ENCODE measurements around the gene COL18A1. TPM values are rescaled to one million over a fixed set of nuclear protein-coding genes. Genes with fewer than 3 reads are reported as not detected.

COL18A1 gene
- total and polyA plus RNA-seq, 9 of the 15 experiments (the other 6 are each of a cell fraction or from before 2014, with no cell fraction given), result 0.14 to 16.4 (median 2.0) TPM

GRCh38 chr21:45499201-45499750, 94.3 kb downstream of the COL18A1 start:
- no peak for ATAC-seq
- no peak for DNase-seq (ENCODE audit: extremely low read depth in 1 of 4, low spot score in 3 of 4)
- Histone ChIP-seq H3K4me3 (no peak overlapping the region), H3K4me1 (replicated peaks in 1 of 2; ENCODE audit: control insufficient read depth in 2 of 2, insufficient read depth in 2 of 2, low read length in 2 of 2) (peaks cover 0 to 25% of the 10 kb centered on the region in 2 experiments; a peak in 2 of 5 replicates), H3K27me3 (ENCODE audit: control insufficient read depth in 2 of 2, insufficient read depth in 2 of 2, low read length in 2 of 2) (no peaks in the 10 kb centered on the region), H4K20me1 (replicated peaks; ENCODE audit: control insufficient read depth, insufficient read depth, low read length) (peaks cover 5% of the 10 kb centered on the region; the same call in 1 of the 2 replicates), H3K9me3 (replicated peaks; ENCODE audit: control insufficient read depth, insufficient read depth, low read depth, low read length) (no peaks in the 10 kb centered on the region; the same call in 1 of the 2 replicates), H3K9ac (ENCODE audit: insufficient read depth in 1 of 2, low read depth in 2 of 2, low read length in 2 of 2) (no peak overlapping the region), H2AFZ (ENCODE audit: low read depth, low read length) (no peak overlapping the region), H3K27ac (ENCODE audit: extremely low read depth, low read depth, low read length) (no peak overlapping the region), H3K36me3 (ENCODE audit: control insufficient read depth, insufficient read depth, low read length) (0 out of 3 replicates have a peak, but pooled peaks cover 4% of the 10 kb centered on the region), H3K4me2 (ENCODE audit: insufficient read depth, low read length) (no peak overlapping the region), H3K9me1 (ENCODE audit: control insufficient read depth, insufficient read depth, low read length) (peaks cover 2% of the 10 kb centered on the region), H3K79me2 (ENCODE audit: control insufficient read depth, insufficient read depth, low read length) (no peaks in the 10 kb centered on the region)
- FAIRE-seq, result no peak
- no peak for TF ChIP-seq HMGN3 (IDR thresholded peaks at IDR 0.05; ENCODE audit: borderline replicate concordance, extremely low read depth, insufficient read length, low read depth, low read length)
- TF ChIP-seq POLR2G (IDR thresholded peaks at IDR 0.05; ENCODE audit: low read depth, low read length), result 0 out of 2 replicates have a peak, but pooled peaks have one; percentile 10
- intact Hi-C loops (cut with micrococcal nuclease) (no loop called here), in situ Hi-C loops (cut with MboI) (no loop called here)
- CTCF ChIA-PET (ENCODE audit: low intra/inter-chr PET ratio), result no interaction called here
- BruUV-seq (replicated peaks), result no TSS peak
- POLR2A ChIA-PET, result no interaction called here
- 60% methylated on average over 25 of the region's 25 CpGs for WGBS (ENCODE audit: insufficient coverage, low coverage, missing lambda C conversion rate)

- CTCF ChIA-PET (ENCODE audit: low intra/inter-chr PET ratio), result no interaction called here
- peak in 1 of 4 experiments; percentile 37 for DNase-seq (ENCODE audit: extremely low read depth in 1 of 4, low spot score in 3 of 4)
- H4K20me1 ChIP-seq (replicated peaks; ENCODE audit: control insufficient read depth, insufficient read depth, low read length), result peaks cover 10% of the 10 kb centered on the region; the same call in 1 of the 2 replicates
- in situ Hi-C loops (cut with MboI) (no loop called here), intact Hi-C loops (cut with micrococcal nuclease) (no loop called here)
- H3K36me3 ChIP-seq (ENCODE audit: control insufficient read depth, insufficient read depth, low read length), result 0 out of 3 replicates have a peak, but pooled peaks cover 4% of the 10 kb centered on the region
- TF ChIP-seq CBFA2T3 (IDR thresholded peaks at IDR 0.05) (no peak), MED1 (CRISPR knock-in tag; IDR thresholded peaks at IDR 0.05; ENCODE audit: borderline replicate concordance) (no peak), EGR1 (conservative IDR thresholded peaks at IDR 0.05) (peak; percentile 85), ZNF449 (CRISPR knock-in tag; IDR thresholded peaks at IDR 0.05) (no peak), MECOM (CRISPR knock-in tag; IDR thresholded peaks at IDR 0.05) (no peak)
- no peak overlapping the region for H3K4me2 ChIP-seq (ENCODE audit: insufficient read depth, low read length)
- no peak overlapping the region for H2AFZ ChIP-seq (ENCODE audit: low read depth, low read length)
- H3K4me1 ChIP-seq (replicated peaks in 1 of 2; ENCODE audit: control insufficient read depth in 2 of 2, insufficient read depth in 2 of 2, low read length in 2 of 2), result peaks cover 0 to 33% of the 10 kb centered on the region in 2 experiments; a peak in 2 of 5 replicates
- H3K9me1 ChIP-seq (ENCODE audit: control insufficient read depth, insufficient read depth, low read length), result peaks cover 2% of the 10 kb centered on the region
- BruUV-seq (replicated peaks), result no TSS peak
- no peaks in the 10 kb centered on the region; the same call in 1 of the 2 replicates for H3K9me3 ChIP-seq (replicated peaks; ENCODE audit: control insufficient read depth, insufficient read depth, low read depth, low read length)
- POLR2A ChIA-PET, result no interaction called here
- 54% methylated on average over 5 of the region's 6 CpGs for WGBS (ENCODE audit: insufficient coverage, low coverage, missing lambda C conversion rate)
- no peak overlapping the region for H3K4me3 ChIP-seq
- no peaks in the 10 kb centered on the region for H3K27me3 ChIP-seq (ENCODE audit: control insufficient read depth in 2 of 2, insufficient read depth in 2 of 2, low read length in 2 of 2)
- FAIRE-seq, result no peak
- no peak for ATAC-seq
- no peaks in the 10 kb centered on the region for H3K79me2 ChIP-seq (ENCODE audit: control insufficient read depth, insufficient read depth, low read length)
- no peak overlapping the region for H3K27ac ChIP-seq (ENCODE audit: extremely low read depth, low read depth, low read length)
- H3K9ac ChIP-seq (ENCODE audit: insufficient read depth in 1 of 2, low read depth in 2 of 2, low read length in 2 of 2), result no peak overlapping the region
Observed at GRCh38 chr21:45499970-45500577, 95.1 kb downstream of the COL18A1 start.
